PFSK-1 (cell line): ENCODE results near the gene GAREM1.

ENCODE experiments used
- POLR2AphosphoS5 ChIP-seq: IDR thresholded peaks from 2 replicates; pipeline ENCODE4 v1.6.1; 2012; ENCODE audit warnings: low read depth, mild to moderate bottlenecking, control low read depth, low read length, moderate library complexity
- TF ChIP-seq, protein P1 (sequence below), 2 experiments: IDR thresholded peaks; 2 replicates each; pipeline versions ENCODE4 v1.6.1 to v1.8.0; 2011 to 2012; ENCODE audit warnings: low read depth in 2 of 2, low read length in 2 of 2, control low read depth in 1 of 2, inconsistent platforms in 1 of 2, mild to moderate bottlenecking in 1 of 2, moderate library complexity in 1 of 2; ENCODE audit not compliant: insufficient read depth in 1 of 2

DNA sequence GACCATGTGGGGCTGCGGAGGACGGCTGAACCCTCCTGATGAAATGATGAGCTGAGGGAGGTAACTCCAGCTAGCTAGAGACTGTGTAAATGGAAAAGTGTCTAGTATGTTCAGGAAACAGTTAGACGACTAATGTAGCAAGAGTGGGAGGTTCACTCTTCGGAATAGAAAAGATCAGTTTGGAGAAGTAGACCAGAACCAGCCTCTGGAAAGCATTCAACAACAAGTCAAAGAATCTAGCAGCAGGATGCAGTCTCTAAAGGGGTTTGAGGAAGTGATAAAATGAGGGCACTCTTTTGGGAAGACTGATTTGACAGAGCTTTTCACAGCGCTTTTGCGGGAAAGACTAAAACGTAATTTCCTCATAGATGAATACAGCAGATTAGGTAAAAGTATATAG, 79.6 kb downstream of the GAREM1 start:
- TF ChIP-seq POLR2AphosphoS5: no peak
- TF ChIP-seq, protein P1, sequence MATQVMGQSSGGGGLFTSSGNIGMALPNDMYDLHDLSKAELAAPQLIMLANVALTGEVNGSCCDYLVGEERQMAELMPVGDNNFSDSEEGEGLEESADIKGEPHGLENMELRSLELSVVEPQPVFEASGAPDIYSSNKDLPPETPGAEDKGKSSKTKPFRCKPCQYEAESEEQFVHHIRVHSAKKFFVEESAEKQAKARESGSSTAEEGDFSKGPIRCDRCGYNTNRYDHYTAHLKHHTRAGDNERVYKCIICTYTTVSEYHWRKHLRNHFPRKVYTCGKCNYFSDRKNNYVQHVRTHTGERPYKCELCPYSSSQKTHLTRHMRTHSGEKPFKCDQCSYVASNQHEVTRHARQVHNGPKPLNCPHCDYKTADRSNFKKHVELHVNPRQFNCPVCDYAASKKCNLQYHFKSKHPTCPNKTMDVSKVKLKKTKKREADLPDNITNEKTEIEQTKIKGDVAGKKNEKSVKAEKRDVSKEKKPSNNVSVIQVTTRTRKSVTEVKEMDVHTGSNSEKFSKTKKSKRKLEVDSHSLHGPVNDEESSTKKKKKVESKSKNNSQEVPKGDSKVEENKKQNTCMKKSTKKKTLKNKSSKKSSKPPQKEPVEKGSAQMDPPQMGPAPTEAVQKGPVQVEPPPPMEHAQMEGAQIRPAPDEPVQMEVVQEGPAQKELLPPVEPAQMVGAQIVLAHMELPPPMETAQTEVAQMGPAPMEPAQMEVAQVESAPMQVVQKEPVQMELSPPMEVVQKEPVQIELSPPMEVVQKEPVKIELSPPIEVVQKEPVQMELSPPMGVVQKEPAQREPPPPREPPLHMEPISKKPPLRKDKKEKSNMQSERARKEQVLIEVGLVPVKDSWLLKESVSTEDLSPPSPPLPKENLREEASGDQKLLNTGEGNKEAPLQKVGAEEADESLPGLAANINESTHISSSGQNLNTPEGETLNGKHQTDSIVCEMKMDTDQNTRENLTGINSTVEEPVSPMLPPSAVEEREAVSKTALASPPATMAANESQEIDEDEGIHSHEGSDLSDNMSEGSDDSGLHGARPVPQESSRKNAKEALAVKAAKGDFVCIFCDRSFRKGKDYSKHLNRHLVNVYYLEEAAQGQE (IDR thresholded peaks at IDR 0.05; ENCODE audit: insufficient read depth in 1 of 2, low read depth in 2 of 2, low read length in 2 of 2): no peak
